HUES48 (cell line): Measurements from ENCODE around the gene RNH1.

Source experiments
- H3K27ac ChIP-seq: one replicate; pipeline ENCODE4 v1.7.0; 2013; ENCODE audit warnings: low read depth, low read length, inconsistent platforms
- H3K27me3 ChIP-seq: 2 replicates; pipeline ENCODE4 v1.6.1; 2013; ENCODE audit warnings: mild to moderate bottlenecking, low read length; ENCODE audit not compliant: control insufficient read depth, insufficient read depth
- H3K36me3 ChIP-seq: 2 replicates; pipeline ENCODE4 v1.6.1; 2013; ENCODE audit warnings: low read length; ENCODE audit not compliant: control insufficient read depth, insufficient read depth
- H3K4me1 ChIP-seq: 2 replicates; pipeline ENCODE4 v1.6.1; 2013; ENCODE audit warnings: mild to moderate bottlenecking, low read length; ENCODE audit not compliant: control insufficient read depth, insufficient read depth
- H3K4me3 ChIP-seq: 2 replicates; pipeline ENCODE4 v1.5.1; 2013; ENCODE audit warnings: mild to moderate bottlenecking, low read depth, low read length
- H3K9ac ChIP-seq: 2 replicates; pipeline ENCODE4 v1.6.1; 2013; ENCODE audit warnings: mild to moderate bottlenecking, low read depth, low read length, moderate library complexity
- H3K9me3 ChIP-seq: 2 replicates; pipeline ENCODE4 v1.6.1; 2013; ENCODE audit warnings: low read length; ENCODE audit not compliant: control insufficient read depth, insufficient read depth

Gene RNH1

DNA sequence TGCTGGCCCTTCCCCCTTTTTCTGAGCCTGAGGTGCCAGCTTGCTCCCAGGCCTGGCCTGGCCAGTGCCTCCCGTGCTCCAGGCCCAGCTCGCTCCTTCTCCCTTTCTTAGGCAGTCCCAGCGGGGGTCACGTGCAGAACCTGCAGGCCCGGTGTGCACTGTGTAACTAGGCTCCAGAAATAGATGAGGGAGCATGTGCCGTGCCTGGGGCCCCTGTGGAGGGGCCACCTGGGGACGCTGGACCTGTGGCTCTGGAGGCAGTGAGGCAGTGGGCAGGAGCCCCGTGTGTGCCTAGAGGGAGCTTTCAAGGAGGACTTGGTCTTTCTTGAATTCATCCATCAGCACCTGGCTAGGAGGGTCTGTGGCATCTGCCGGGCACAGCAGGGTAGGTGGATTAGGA, 45.4 kb downstream of the RNH1 start:
- Histone ChIP-seq H3K9ac (no peak overlapping the region), H3K4me1 (peaks cover 17% of the 10 kb centered on the region), H3K27me3 (no peaks in the 10 kb centered on the region), H3K27ac (no peak overlapping the region), H3K9me3 (no peaks in the 10 kb centered on the region), H3K4me3 (no peak overlapping the region), H3K36me3 (peaks cover 43% of the 10 kb centered on the region)

DNA sequence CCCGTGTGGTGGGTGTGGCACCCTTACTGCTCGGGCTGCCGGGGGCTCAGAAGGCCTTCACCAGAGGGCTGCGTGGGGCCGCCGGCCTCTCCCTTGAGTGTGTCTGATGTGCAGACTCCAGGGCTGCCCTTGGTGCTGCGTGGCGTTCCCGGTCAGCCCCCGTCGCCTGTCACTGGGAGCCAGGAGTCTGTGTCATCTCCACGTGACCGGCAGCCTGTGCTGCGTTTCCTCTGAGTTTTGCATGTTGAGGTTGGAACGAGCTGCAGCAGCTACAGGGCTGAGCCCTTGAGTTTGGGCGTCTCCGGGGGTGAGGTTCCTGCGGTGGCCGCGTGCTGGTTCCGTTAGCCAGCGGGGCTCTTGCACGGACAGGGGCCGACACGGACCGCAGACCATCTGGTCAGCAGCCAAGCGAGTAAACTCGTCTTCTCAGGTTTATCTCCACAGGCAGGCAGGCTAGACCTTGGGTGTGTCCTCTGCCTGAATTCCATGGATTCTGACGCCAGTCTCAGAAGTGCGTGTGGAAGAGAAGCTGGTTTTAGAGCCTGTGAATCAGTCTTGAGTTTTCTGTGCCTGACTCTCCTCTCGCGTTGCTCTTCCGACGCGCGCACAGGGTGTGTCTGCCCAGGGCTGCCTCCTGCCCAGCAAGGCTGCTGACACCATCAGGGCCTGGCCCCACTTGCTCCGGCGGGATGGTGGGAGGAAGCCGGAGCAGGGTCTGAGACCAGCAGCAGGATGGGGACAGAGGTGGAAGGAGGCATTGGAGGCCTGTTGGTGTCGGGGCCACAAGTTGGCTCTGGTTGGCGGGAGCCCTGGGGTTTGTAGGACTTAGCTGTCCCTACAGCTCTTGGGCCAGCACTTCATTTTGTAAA, 46.5 kb downstream of the RNH1 start:
- H3K4me1 ChIP-seq: peaks cover 21% of the 10 kb centered on the region
- H3K27ac ChIP-seq: no peak overlapping the region
- H3K36me3 ChIP-seq: peaks cover 43% of the 10 kb centered on the region
- H3K9ac ChIP-seq: no peak overlapping the region
- no peaks in the 10 kb centered on the region for H3K27me3 ChIP-seq
- H3K9me3 ChIP-seq: no peaks in the 10 kb centered on the region
- H3K4me3 ChIP-seq: no peak overlapping the region

DNA sequence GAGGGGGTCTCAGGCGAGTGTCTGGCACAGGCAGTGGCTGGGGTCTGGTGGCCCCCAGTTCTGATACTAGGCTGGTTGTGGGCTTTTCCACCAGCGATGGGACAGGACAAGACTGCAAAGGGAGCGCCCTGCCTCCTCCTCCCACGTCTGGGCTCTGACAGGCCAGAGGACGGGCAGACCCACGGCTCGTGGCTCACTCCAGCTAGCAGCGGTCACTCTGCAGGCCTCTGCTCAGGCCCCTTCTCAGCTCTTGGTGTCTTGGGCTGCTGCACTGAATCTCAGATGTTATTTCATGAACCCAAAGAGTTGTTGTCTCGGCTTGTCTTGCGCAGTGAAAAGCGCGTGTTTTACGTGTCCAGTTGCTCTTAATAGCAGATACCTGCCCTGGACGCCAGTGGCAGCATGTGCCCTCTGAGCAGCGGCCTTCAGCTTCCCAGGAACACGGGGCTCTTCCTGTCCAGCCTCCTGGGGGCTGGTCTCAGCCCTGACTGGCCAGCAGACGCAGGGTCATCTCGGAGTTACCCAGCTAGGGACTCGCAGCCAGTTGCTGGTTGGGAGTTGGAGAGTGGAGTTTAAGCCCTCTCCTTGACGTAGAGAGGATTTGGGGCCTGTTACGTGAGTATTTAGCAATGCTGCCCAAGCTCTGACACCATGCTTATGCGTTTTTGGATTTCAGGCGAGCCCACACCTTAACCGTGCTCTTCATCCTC, 47.4 kb downstream of the RNH1 start:
- Histone ChIP-seq H3K27me3 (no peaks in the 10 kb centered on the region), H3K27ac (no peak overlapping the region), H3K4me3 (no peak overlapping the region), H3K9me3 (no peaks in the 10 kb centered on the region), H3K9ac (no peak overlapping the region), H3K36me3 (peaks cover 38% of the 10 kb centered on the region), H3K4me1 (peaks cover 30% of the 10 kb centered on the region)

DNA sequence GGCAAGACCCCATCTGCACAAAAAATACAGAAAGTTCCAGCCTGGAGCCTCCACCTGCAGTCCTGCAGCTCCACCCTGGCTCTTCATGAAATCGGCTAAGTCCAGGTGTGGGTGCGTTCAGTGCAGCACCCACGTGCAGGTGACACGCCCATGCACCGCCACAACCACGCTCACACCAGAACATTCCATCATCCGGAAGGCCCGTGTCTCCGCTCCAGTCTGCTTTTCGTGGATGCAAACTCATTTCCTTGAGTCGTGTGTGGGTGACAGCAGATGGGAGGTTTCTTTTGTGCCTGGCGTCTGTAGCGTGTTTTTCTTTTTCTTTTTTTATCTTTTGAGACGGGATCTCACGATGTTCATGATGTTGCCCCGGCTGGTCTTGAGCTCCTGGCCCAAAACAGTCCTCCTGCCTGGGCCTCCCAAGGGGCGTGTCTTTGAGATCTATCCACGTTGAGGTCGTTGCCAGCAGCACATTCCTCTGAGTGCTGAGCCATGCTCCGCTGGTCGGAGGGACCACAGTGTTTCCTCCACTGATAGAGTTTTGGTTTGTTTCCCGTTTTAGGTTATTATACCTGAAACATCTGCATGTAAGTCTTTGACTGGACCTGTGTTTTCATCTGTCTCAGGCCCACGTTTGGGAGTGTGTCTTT, 49.8 kb downstream of the RNH1 start:
- peaks cover 30% of the 10 kb centered on the region for H3K4me1 ChIP-seq
- no peak overlapping the region for H3K9ac ChIP-seq
- peaks cover 51% of the 10 kb centered on the region for H3K36me3 ChIP-seq
- no peak overlapping the region for H3K4me3 ChIP-seq
- no peaks in the 10 kb centered on the region for H3K9me3 ChIP-seq
- no peaks in the 10 kb centered on the region for H3K27me3 ChIP-seq
- H3K27ac ChIP-seq: peak overlapping the region; percentile 69

DNA sequence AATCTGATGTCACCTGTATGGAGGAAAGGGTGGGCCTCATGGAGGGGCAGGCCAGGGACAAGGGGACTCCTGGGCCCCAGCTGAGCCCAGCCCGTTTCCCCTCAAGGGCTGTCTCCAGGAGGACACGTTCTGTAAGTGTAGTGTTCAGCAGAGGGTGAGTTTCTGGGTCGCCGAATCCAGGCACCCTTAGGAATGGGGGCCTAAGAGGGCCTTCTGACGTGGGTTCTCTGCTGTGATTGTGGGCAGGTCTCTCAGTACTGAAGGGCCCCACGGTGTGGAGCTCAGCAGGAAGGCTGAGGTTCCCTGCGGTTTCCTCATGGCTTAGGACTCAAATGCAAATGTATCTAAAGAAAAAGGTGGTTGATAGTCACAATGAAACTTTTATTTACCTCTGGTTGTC, 50.5 kb downstream of the RNH1 start:
- H3K36me3 ChIP-seq: peaks cover 48% of the 10 kb centered on the region
- H3K4me3 ChIP-seq: no peak overlapping the region
- no peaks in the 10 kb centered on the region for H3K27me3 ChIP-seq
- peaks cover 31% of the 10 kb centered on the region for H3K4me1 ChIP-seq
- no peaks in the 10 kb centered on the region for H3K9me3 ChIP-seq
- H3K9ac ChIP-seq: no peak overlapping the region
- peak overlapping the region; percentile 69 for H3K27ac ChIP-seq

DNA sequence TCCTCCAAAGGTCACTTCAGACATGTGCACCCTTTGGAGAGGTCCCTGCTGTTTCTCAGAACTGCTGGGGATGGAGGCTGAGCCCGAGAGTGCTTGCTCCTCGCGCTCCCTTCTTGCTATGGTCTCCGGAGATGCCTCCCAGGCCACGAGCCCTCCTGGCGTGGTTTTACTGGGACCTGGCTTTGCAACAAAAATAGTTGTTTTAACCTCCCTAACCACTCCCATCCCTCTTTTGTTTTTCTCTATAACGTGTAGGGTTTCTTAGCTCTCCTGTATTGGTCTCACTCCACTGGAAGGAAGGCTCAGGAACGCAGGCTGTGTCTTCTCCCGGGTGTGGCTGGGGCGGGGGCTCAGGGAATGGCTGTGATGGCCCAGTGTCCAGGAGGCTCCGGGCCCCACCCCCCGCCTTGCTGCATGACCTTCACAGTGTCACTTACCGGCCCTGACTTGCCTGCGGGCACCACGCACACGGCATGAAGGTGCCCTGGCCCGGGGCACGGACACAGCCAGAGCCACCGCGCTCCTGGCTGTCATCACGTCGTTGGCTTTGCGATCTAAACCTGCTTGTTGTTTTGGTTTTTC, 51.4 kb downstream of the RNH1 start:
- Histone ChIP-seq H3K4me3 (no peak overlapping the region), H3K9ac (no peak overlapping the region), H3K4me1 (peaks cover 36% of the 10 kb centered on the region), H3K27me3 (no peaks in the 10 kb centered on the region), H3K9me3 (no peaks in the 10 kb centered on the region), H3K27ac (no peak overlapping the region), H3K36me3 (peaks cover 40% of the 10 kb centered on the region)

DNA sequence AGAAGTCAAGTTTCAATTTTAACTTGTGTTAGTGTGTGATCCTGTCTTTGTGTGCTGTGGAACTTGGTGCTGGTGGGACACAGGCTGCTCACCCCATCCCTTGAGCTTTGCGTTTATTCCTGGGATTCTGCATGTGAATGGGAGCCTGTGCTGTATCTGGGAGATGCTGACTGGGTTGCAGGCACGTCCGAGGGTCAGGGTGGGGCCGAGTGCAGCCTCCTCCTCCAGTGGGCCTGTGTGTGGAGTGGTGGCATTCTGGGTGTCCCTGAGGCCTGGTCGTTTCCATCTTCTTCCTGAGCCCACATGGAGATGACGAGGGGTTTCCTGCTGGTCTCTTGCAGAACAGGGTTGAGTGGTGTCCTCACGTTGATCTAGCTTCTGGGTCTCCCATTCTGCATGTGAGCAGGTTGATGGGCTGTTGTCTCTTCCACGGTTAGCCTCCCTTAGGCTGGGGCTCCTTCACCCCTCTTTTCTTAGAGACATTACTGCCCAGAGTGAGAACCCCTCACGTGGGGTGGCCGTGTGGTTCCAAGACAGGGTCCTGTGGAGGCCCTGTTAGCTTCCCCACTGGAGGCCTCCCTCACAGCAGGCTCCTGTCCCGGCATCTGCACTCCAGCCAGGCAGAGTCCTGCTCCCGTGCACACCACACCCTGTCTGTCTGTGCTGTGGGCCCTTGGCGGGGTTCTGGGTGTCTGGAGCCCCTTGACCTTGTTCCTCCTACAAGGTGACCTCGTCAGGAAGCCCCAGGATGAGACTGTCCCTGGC, 52.1 kb downstream of the RNH1 start:
- Histone ChIP-seq H3K9me3 (no peaks in the 10 kb centered on the region), H3K4me1 (peaks cover 36% of the 10 kb centered on the region), H3K4me3 (no peak overlapping the region), H3K27ac (no peak overlapping the region), H3K9ac (no peak overlapping the region), H3K27me3 (no peaks in the 10 kb centered on the region), H3K36me3 (peaks cover 33% of the 10 kb centered on the region)

DNA sequence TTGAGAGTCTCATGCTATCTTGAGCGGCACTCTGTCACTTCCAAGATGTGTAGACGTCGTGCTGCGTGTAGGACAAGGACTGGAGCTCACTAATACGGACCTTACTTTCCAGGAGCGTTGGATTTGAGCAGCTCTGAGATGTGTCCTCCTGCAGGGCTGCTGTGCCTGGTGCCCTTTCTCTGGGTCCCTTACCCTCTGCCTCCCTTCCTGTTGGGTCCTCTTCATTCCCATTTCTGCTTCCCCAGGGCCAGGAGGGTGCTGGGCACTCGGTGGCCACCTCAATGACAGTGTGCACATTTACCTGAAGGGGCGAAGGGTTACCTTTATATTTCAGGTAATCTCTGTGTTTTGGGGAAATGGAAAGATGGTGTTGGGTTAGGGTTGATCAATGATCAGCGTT, 53.0 kb downstream of the RNH1 start:
- H3K4me3 ChIP-seq: no peak overlapping the region
- H3K9ac ChIP-seq: no peak overlapping the region
- no peaks in the 10 kb centered on the region for H3K27me3 ChIP-seq
- H3K4me1 ChIP-seq: peaks cover 36% of the 10 kb centered on the region
- peaks cover 26% of the 10 kb centered on the region for H3K36me3 ChIP-seq
- no peak overlapping the region for H3K27ac ChIP-seq
- no peaks in the 10 kb centered on the region for H3K9me3 ChIP-seq

DNA sequence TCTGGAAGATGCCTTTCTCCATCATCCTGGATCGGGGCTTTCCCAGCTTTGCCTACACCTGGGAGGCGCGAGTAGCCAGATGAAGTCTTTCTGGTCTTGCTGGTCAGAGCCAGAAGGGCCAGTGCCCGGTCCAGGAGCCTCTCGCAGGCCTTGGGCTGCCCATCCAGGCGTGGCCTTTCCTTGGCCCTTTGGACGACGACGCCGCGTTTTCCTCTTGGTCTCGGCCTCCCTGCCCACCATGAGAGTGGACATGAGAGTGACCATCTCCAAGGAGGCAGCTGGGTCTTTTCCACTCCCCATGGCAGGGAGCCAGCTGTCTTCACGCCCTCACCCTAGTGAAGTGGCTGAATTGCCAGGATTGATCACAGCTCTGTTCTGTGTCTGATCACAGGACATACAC, 53.5 kb downstream of the RNH1 start:
- Histone ChIP-seq H3K4me3 (no peak overlapping the region), H3K4me1 (peaks cover 39% of the 10 kb centered on the region), H3K27ac (no peak overlapping the region), H3K36me3 (peaks cover 23% of the 10 kb centered on the region), H3K9ac (no peak overlapping the region), H3K9me3 (no peaks in the 10 kb centered on the region), H3K27me3 (no peaks in the 10 kb centered on the region)

DNA sequence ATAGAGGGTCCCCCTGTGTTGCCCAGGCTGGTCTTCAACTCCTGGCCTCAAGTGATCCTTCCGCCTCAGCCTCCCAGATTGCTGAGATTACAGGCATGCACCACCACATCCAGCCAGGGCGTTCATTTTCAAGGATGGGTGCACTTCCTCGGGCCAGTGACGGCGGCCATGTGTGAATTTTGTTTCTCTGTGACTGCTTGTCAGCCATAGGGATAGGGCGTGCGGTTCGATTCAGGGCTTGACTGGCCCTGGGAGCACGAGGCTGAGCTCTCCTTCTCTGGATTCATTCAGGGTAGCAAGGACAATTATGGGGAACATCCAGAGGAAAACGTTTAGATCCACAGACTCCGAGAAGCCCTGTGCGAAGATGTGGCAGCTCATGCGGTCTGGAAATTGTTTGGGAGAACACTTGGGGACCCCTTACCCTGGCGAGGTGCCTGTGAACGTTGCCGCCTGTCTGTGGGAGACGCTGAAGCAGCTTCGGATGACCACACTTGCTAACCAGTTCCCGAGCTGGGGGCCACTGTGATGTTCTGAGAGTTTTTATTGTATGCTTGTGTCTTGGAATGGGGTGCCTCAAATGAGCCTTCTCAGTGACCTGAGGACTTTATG, 54.0 kb downstream of the RNH1 start:
- H3K27me3 ChIP-seq: no peaks in the 10 kb centered on the region
- no peak overlapping the region for H3K27ac ChIP-seq
- H3K9me3 ChIP-seq: no peaks in the 10 kb centered on the region
- peaks cover 22% of the 10 kb centered on the region for H3K36me3 ChIP-seq
- H3K9ac ChIP-seq: no peak overlapping the region
- peaks cover 39% of the 10 kb centered on the region for H3K4me1 ChIP-seq
- no peak overlapping the region for H3K4me3 ChIP-seq
